Brain microvascular endothelial cell (primary cell): ENCODE results near the gene PANX3.

Experiments used
- DNase-seq: peaks from one replicate; pipeline ENCODE4 v3.0.0-alpha.2; 2020
- H3K27ac ChIP-seq: fragments of 250-450 bp; sonication (Bioruptor Pico); 2 replicates; pipeline ENCODE4 v1.5.1; 2020; ENCODE audit warnings: mild to moderate bottlenecking, moderate library complexity
- H3K27me3 ChIP-seq: fragments of 250-450 bp; sonication (Bioruptor Pico); replicated peaks from 2 replicates; pipeline ENCODE4 v1.5.1; 2020; ENCODE audit warnings: mild to moderate bottlenecking
- H3K36me3 ChIP-seq: fragments of 250-450 bp; sonication (Bioruptor Pico); replicated peaks from 2 replicates; pipeline ENCODE4 v1.5.1; 2020; ENCODE audit warnings: mild to moderate bottlenecking
- H3K4me3 ChIP-seq: 2 replicates; pipeline ENCODE4 v1.5.1; 2011; ENCODE audit warnings: low read depth, mild to moderate bottlenecking, control low read depth, low read length, moderate library complexity
- in situ Hi-C: cut with HindIII; loops from 2 replicates; pipeline ENCODE4 v1.10.0; 2017; ENCODE audit warnings: low sequenced_read_pairs, low pct_ligation_motif_present
- TF ChIP-seq, protein P1 (sequence below): IDR thresholded peaks from 2 replicates; pipeline ENCODE4 v1.5.1; 2011; ENCODE audit warnings: low read depth, mild to moderate bottlenecking, moderate library complexity, low read length, control low read depth, inconsistent platforms; ENCODE audit errors: missing control alignments

The PANX3 gene

DNA sequence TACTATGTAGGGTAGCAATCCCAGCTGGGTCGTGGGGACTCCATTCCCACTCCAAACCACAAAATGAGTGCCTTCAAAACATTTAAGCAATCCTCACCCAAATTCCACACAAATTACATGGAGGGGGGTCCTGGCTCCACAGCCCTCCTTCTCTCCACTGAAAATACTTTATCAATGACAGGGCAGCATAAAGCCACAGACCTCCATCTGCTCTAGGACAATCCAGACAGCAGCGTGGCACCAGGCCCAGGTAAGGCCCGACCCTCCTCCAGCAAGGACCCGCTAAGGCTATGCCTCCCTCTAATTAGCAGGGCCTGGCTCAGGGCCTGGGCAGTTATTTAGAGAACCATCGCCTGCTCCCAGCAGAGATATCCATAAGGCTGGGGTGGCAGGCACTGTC lies at the start of gene PANX3:
Gene PANX3 (plus strand): TSS at position 365 of the 400 bp plus-strand sequence. CDS start 129 bp downstream, outside the sequence.
- TF ChIP-seq, protein P1, sequence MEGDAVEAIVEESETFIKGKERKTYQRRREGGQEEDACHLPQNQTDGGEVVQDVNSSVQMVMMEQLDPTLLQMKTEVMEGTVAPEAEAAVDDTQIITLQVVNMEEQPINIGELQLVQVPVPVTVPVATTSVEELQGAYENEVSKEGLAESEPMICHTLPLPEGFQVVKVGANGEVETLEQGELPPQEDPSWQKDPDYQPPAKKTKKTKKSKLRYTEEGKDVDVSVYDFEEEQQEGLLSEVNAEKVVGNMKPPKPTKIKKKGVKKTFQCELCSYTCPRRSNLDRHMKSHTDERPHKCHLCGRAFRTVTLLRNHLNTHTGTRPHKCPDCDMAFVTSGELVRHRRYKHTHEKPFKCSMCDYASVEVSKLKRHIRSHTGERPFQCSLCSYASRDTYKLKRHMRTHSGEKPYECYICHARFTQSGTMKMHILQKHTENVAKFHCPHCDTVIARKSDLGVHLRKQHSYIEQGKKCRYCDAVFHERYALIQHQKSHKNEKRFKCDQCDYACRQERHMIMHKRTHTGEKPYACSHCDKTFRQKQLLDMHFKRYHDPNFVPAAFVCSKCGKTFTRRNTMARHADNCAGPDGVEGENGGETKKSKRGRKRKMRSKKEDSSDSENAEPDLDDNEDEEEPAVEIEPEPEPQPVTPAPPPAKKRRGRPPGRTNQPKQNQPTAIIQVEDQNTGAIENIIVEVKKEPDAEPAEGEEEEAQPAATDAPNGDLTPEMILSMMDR = no peak
- Histone ChIP-seq H3K4me3 (no peak within 1 kb of the TSS), H3K36me3 (no peaks in the 10 kb centered on the region), H3K27me3 (no peaks in the 10 kb centered on the region), H3K27ac (no peak within 1 kb of the TSS)
- in situ Hi-C loops = no loop called here
- DNase-seq = no peak

- H3K27me3 ChIP-seq = no peaks in the 10 kb centered on the region
- TF ChIP-seq, protein P1 = no peak
- in situ Hi-C loops = no loop called here
Observed at GRCh38 chr11:124569697-124570096, 41.5 kb upstream of the PANX3 start, which contains the start of gene OR8A1. Gene OR8A1 (plus strand): TSS chr11:124569997. CDS start chr11:124570120, 123 bp downstream.

DNA sequence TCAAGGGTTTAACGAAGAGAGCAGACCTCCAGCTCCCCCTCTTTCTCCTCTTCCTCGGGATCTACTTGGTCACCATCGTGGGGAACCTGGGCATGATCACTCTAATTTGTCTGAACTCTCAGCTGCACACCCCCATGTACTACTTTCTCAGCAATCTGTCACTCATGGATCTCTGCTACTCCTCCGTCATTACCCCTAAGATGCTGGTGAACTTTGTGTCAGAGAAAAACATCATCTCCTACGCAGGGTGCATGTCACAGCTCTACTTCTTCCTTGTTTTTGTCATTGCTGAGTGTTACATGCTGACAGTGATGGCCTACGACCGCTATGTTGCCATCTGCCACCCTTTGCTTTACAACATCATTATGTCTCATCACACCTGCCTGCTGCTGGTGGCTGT lies 41.1 kb upstream of the PANX3 start:
- no peak overlapping the region for H3K27ac ChIP-seq
- no peaks in the 10 kb centered on the region for H3K27me3 ChIP-seq
- no peak overlapping the region for H3K4me3 ChIP-seq
- no peaks in the 10 kb centered on the region for H3K36me3 ChIP-seq
- in situ Hi-C loops = no loop called here
- TF ChIP-seq, protein P1 = no peak
- DNase-seq = no peak

More at GRCh38 chr11:124569697-124570096, 41.5 kb upstream of the PANX3 start, which contains the start of gene OR8A1:
- DNase-seq = no peak
- H3K27ac ChIP-seq = no peak within 1 kb of the TSS
- H3K36me3 ChIP-seq = no peaks in the 10 kb centered on the region
- no peak within 1 kb of the TSS for H3K4me3 ChIP-seq

GRCh38 chr11:124577716-124578427 lies 33.4 kb upstream of the PANX3 start:
- DNase-seq = no peak
- in situ Hi-C loops = loop anchor here (25.0 kb wide), 1 partner anchor 166 kb away; the partner anchor contains the start of gene OR8B4
- TF ChIP-seq, protein P1 = no peak
- no peaks in the 10 kb centered on the region for H3K36me3 ChIP-seq
- H3K27ac ChIP-seq = no peak overlapping the region
- no peaks in the 10 kb centered on the region for H3K27me3 ChIP-seq
- H3K4me3 ChIP-seq = no peak overlapping the region

- in situ Hi-C loops = loop anchor here (25.0 kb wide), 1 partner anchor 166 kb away; the partner anchor contains the start of gene OR8B4
- TF ChIP-seq, protein P1 = no peak
- no peak overlapping the region for H3K4me3 ChIP-seq
- no peaks in the 10 kb centered on the region for H3K27me3 ChIP-seq
- no peak overlapping the region for H3K27ac ChIP-seq
- H3K36me3 ChIP-seq = no peaks in the 10 kb centered on the region
- DNase-seq = no peak
Observed at GRCh38 chr11:124578761-124579160, 32.5 kb upstream of the PANX3 start.
